Heart right ventricle (tissue), 16 donors: ENCODE results near the gene DGKB. TPM values are rescaled to one million over a fixed set of nuclear protein-coding genes. Genes with fewer than 3 reads are reported as not detected.

ENCODE experiments used
- ATAC-seq, 8 donors: fragments of 200-7000 bp; cut with Tn5 transposase; one replicate each; pipeline ENCODE4 v1.9.1; 2020; ENCODE audit warnings: mild to moderate bottlenecking in 8 of 8, moderate library complexity in 8 of 8, moderate number of reproducible peaks in 1 of 8
- DNase-seq, 2 donors: peaks; one replicate each; pipeline ENCODE4 v3.0.0-alpha.2; 2020
- H3K27ac ChIP-seq, 10 donors: fragments of 200-600 bp; sonication (generic) in 2 of 10; one replicate each; pipeline versions ENCODE4 v1.5.0 to v1.8.0; 2020 to 2022; ENCODE audit warnings: mild to moderate bottlenecking in 3 of 10
- H3K27me3 ChIP-seq, 7 donors: fragments of 200-600 bp; one replicate each; pipeline ENCODE4 v1.8.0; 2021 to 2022; ENCODE audit warnings: mild to moderate bottlenecking in 2 of 7
- H3K36me3 ChIP-seq, 9 donors: fragments of 200-600 bp; sonication (generic) in 1 of 9; one replicate each; pipeline versions ENCODE4 v1.5.0 to v1.8.0; 2020 to 2022; ENCODE audit warnings: mild to moderate bottlenecking in 2 of 9
- H3K4me1 ChIP-seq, 9 donors: fragments of 200-600 bp; sonication (generic) in 1 of 9; one replicate each; pipeline versions ENCODE4 v1.5.0 to v1.8.0; 2020 to 2022; ENCODE audit warnings: mild to moderate bottlenecking in 4 of 9
- H3K4me3 ChIP-seq, 10 donors: fragments of 200-600 bp; sonication (generic) in 2 of 10; one replicate each; pipeline versions ENCODE4 v1.5.0 to v1.8.0; 2020 to 2022; ENCODE audit warnings: mild to moderate bottlenecking in 7 of 10, moderate library complexity in 2 of 10
- H3K9me3 ChIP-seq, 11 donors: fragments of 200-600 bp in 10 of 11; sonication (generic) in 2 of 11; one replicate each; pipeline versions ENCODE4 v1.5.0 to v1.8.0; 2013 to 2022; ENCODE audit warnings: mild to moderate bottlenecking in 2 of 11, control low read depth in 1 of 11, moderate library complexity in 1 of 11
- CTCF ChIP-seq, 9 donors: fragments of 200-600 bp; sonication (generic) in 2 of 9; IDR thresholded peaks; one replicate each; pipeline versions ENCODE4 v1.5.0 to v1.8.0; 2021 to 2022; ENCODE audit warnings: antibody characterized with exemption in 9 of 9, mild to moderate bottlenecking in 5 of 9, moderate library complexity in 1 of 9
- WGBS, 2 donors: extraction: QIAGEN DNeasy Blood & Tissue Kit; methylation state at CpG; one replicate each; pipeline ENCODE4 v1.1.7; 2013; ENCODE audit warnings: inconsistent platforms in 1 of 2; 5-methylcytosine and 5-hydroxymethylcytosine counted together
- intact Hi-C, 10 donors: fragments of 100-400 bp; cut with DNase I; formaldehyde crosslinking; loops; one replicate each; pipeline versions ENCODE4 v1.11.1 to v1.14.2; 2022
- polyA plus RNA-seq, 2 donors: library from polyadenylated mRNA; stranded (reverse); fragments of 200-250 nt; gene quantifications; one replicate each; pipeline ENCODE4 v1.2.3, GENCODE V29; 2013
- total RNA-seq, 10 donors: library from RNA; stranded (reverse); fragmentation: NEBNext Ultra II Directional in 3 of 10; extraction: Animal tissue kit (Norgen Biotek cat#: 25700) in 3 of 10; gene quantifications; one replicate each; pipeline versions ENCODE4 v1.2.1 to v1.2.4, GENCODE V29; 2021 to 2023
- donor health status: Arrhythmogenic right ventricular cardiomyopathy.
- donor health status: ischemic (EF 13 %, LVEDD 7.1; RV severe dilation, severe dysfunction).
- donor health status: healthy with polysubstance abuse.
- donor health status: DM: no; HTN: yes; CAD: no.
- donor health status: DM: no; HTN: no; CAD: no.
- donor health status: ischemic (EF 25% LVEDD 6.9; RV normal size, moderate dysfunction).
- donor health status: ischemic (EF 25% LVEDD 5.7; RV mildly dilated, moderate dysfunction).
- donor health status: healthy.
- donor health status: DM: yes; HTN: yes; CAD: no.
- donor health status: Ischemic cardiomyopathy.
- donor health status: ischemic (EF 35%, LVEDD 5.7; RV mildly dilated, moderate dysfunction).
- donor health status: nonischemic (EF 11% LVEDD 7.7; RV severe dilation, severe dysfunction).
- donor health status: DM: yes; HTN: yes; CAD: no.
- donor health status: PGD.
- donor health status: ischemic (EF 29% LVEDD 5.4; RV normal size, mild dysfunction).
- donor health status: nonischemic (EF 23%, LVEDD 6.1; RV moderate dilation, normal function).

Gene DGKB
- total and polyA plus RNA-seq, 12 donors, result under 0.01 to 1.2 (median 0.77) TPM

GRCh38 chr7:14899030-14899429, 3.5 kb downstream of the DGKB start:
- ATAC-seq (no peak), DNase-seq (no peak)
- 55 to 59% methylated on average over 3 of the region's 3 CpGs for WGBS, 2 donors
- Histone ChIP-seq H3K36me3 (no peaks in the 10 kb centered on the region), H3K4me1 (peaks cover 0 to 13% (median 0%) of the 10 kb centered on the region in 9 donors), H3K27ac (no peak overlapping the region), H3K27me3 (peaks cover 0 to 8% (median 0%) of the 10 kb centered on the region in 7 donors), H3K9me3 (no peaks in the 10 kb centered on the region), H3K4me3 (no peak overlapping the region)
- no peak for TF ChIP-seq CTCF (IDR thresholded peaks at IDR 0.05)
- intact Hi-C loops, result no loop called here

DNA sequence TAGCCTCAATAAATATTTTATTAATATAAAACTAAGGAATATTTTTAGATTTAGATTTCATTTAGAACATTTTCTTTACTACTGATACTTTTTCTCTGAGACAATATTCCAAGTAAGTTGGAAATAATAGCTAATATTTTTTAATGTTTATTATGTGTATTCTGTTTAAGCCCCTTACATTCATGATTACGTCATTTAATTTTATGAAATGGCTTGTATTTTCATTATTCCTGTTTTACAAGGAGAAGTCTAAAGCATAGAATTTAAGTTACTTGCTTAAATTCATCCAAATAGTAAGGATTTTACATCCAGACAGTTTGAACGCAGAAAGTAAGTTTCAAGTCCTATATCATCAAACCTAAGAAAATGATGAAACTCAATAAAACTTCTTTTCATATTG, 6.1 kb downstream of the DGKB start:
- DNase-seq (no peak), ATAC-seq (no peak)
- 90 to 94% methylated on average over 2 of the region's 2 CpGs for WGBS, 2 donors
- intact Hi-C loops, result no loop called here
- TF ChIP-seq CTCF (IDR thresholded peaks at IDR 0.05), result no peak
- Histone ChIP-seq H3K9me3 (no peaks in the 10 kb centered on the region), H3K36me3 (no peaks in the 10 kb centered on the region), H3K4me3 (no peak overlapping the region), H3K27me3 (no peaks in the 10 kb centered on the region), H3K4me1 (peaks cover 0 to 13% (median 0%) of the 10 kb centered on the region in 9 donors), H3K27ac (no peak overlapping the region)

GRCh38 chr7:14894826-14895225, 7.7 kb downstream of the DGKB start:
- no peak for TF ChIP-seq CTCF (IDR thresholded peaks at IDR 0.05)

DNA sequence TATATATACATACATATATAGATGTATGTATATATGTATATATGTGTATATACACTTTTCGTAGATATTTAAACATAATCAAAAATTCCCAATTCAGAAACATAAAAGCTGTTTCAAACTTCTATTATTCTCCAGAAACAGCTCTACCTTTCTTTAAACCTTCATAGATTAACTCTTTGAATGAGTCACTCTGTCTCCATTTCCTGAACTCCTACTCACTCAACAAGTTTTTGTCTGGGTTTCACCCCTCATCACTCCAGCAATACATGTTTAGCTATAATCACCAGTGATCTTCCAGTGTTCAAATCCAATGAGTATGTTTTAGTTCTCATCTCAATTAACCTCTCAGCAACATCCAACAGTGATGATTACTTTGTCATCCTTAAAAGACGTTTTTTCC, 9.6 kb downstream of the DGKB start:
- Histone ChIP-seq H3K27me3 (no peaks in the 10 kb centered on the region), H3K27ac (no peak overlapping the region), H3K4me1 (peaks cover 0 to 5% (median 0%) of the 10 kb centered on the region in 9 donors), H3K36me3 (no peaks in the 10 kb centered on the region), H3K9me3 (no peaks in the 10 kb centered on the region), H3K4me3 (no peak overlapping the region)
- DNase-seq (no peak), ATAC-seq (no peak)
- no peak for TF ChIP-seq CTCF (IDR thresholded peaks at IDR 0.05)
- intact Hi-C loops, result no loop called here
- 76 to 77% methylated on average over 2 of the region's 2 CpGs for WGBS, 2 donors

More at GRCh38 chr7:14894826-14895225, 7.7 kb downstream of the DGKB start:
- Histone ChIP-seq H3K27ac (no peak overlapping the region), H3K36me3 (no peaks in the 10 kb centered on the region), H3K4me1 (peaks cover 0 to 13% (median 0%) of the 10 kb centered on the region in 9 donors), H3K27me3 (no peaks in the 10 kb centered on the region), H3K9me3 (no peaks in the 10 kb centered on the region), H3K4me3 (no peak overlapping the region)
- intact Hi-C loops, result no loop called here
- no peak for DNase-seq
- ATAC-seq, result no peak
